RWPE2 (cell line): Measurements from ENCODE around the gene ACAT2.
"Not testable (repeated sequence)": the region's sequence is repeated elsewhere in the genome, so short reads cannot be mapped to it uniquely, and the experiment has no call there.

ENCODE experiments used
- ATAC-seq: fragments of 200-7000 bp; cut with Tn5 transposase; 3 replicates; pipeline ENCODE4 v1.9.1; 2021; ENCODE audit warnings: low read depth
- DNase-seq: peaks from one replicate; pipeline ENCODE4 v3.0.0-alpha.2; 2020; ENCODE audit warnings: low spot score
- H3K27ac ChIP-seq: fragments of 450-650 bp; 2 replicates; pipeline ENCODE4 v1.5.1; 2017; ENCODE audit warnings: mild to moderate bottlenecking; ENCODE audit not compliant: poor library complexity, severe bottlenecking
- H3K27me3 ChIP-seq: fragments of 250-450 bp; sonication (Bioruptor Pico); 2 replicates; pipeline ENCODE4 v1.5.1; 2021; ENCODE audit warnings: mild to moderate bottlenecking, moderate library complexity; ENCODE audit not compliant: insufficient read depth, poor library complexity, severe bottlenecking
- H3K36me3 ChIP-seq: fragments of 250-450 bp; sonication (Bioruptor Pico); 2 replicates; pipeline ENCODE4 v1.5.1; 2020; ENCODE audit warnings: low read depth, mild to moderate bottlenecking, moderate library complexity
- H3K4me1 ChIP-seq: fragments of 250-450 bp; sonication (Bioruptor Pico); 2 replicates; pipeline ENCODE4 v1.5.1; 2021; ENCODE audit warnings: mild to moderate bottlenecking, moderate library complexity; ENCODE audit not compliant: insufficient read depth, poor library complexity, severe bottlenecking
- H3K4me3 ChIP-seq: fragments of 250-450 bp; sonication (Bioruptor Pico); 2 replicates; pipeline ENCODE4 v1.5.1; 2021; ENCODE audit warnings: mild to moderate bottlenecking, moderate library complexity; ENCODE audit not compliant: severe bottlenecking
- H3K9me3 ChIP-seq: fragments of 250-450 bp; sonication (Bioruptor Pico); 2 replicates; pipeline ENCODE4 v1.5.1; 2021; ENCODE audit warnings: mild to moderate bottlenecking, moderate library complexity; ENCODE audit not compliant: severe bottlenecking
- CTCF ChIP-seq: fragments of 450-650 bp; IDR thresholded peaks from one replicate; pipeline ENCODE4 v1.5.1; 2017; ENCODE audit warnings: mild to moderate bottlenecking, moderate library complexity; ENCODE audit not compliant: poor library complexity, severe bottlenecking

The ACAT2 gene

DNA sequence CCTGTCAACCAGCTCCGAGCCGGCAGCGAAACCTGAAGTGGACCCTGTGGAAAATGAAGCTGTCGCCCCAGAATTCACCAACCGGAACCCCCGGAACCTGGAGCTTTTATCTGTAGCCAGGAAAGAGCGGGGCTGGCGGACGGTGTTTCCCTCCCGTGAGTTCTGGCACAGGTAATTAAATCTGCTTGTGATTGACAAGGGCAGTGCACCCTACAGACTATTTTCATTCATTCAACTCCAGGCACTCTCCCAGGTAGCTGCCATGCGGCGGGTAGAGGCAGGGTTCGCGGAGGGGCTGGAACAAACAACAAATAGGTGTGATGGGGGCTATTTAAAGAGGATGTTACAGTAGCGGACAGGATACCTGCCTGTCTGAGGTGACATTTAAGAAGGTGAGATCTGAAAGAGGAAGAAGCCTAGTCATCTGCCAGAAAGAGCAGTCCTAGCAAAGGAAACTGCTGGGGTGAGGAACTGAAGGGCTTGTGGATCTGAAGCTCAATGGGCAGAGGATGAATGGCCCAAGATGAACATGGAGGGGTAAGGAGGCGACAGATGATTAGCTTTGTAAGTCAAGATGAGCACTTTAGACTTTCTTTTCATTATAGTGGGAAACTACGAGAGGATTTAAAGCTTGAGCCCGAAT lies 29.2 kb downstream of the ACAT2 start:
- peak overlapping the region; percentile 56 for H3K4me3 ChIP-seq
- H3K27me3 ChIP-seq = no peaks in the 10 kb centered on the region
- DNase-seq (no peak), ATAC-seq (no peak)
- no peaks in the 10 kb centered on the region for H3K9me3 ChIP-seq
- no peak for TF ChIP-seq CTCF
- peaks cover 76% of the 10 kb centered on the region for H3K36me3 ChIP-seq
- peaks cover 6% of the 10 kb centered on the region for H3K4me1 ChIP-seq
- peak overlapping the region; percentile 69 for H3K27ac ChIP-seq

GRCh38 chr6:159794976-159795375 lies 33.1 kb downstream of the ACAT2 start:
- ATAC-seq, DNase-seq, H3K4me3 ChIP-seq, H3K27ac ChIP-seq, H3K27me3 ChIP-seq, H3K9me3 ChIP-seq, H3K4me1 ChIP-seq: not testable (repeated sequence)
- H3K36me3 ChIP-seq = peaks cover 83% of the 10 kb centered on the region

GRCh38 chr6:159797554-159797953 lies 35.7 kb downstream of the ACAT2 start:
- no peaks in the 10 kb centered on the region for H3K9me3 ChIP-seq
- no peaks in the 10 kb centered on the region for H3K27me3 ChIP-seq
- H3K36me3 ChIP-seq = peaks cover 67% of the 10 kb centered on the region
- DNase-seq (no peak), ATAC-seq (no peak)
- no peak overlapping the region for H3K4me3 ChIP-seq
- H3K4me1 ChIP-seq = no peaks in the 10 kb centered on the region
- no peak overlapping the region for H3K27ac ChIP-seq
- no peak for TF ChIP-seq CTCF

GRCh38 chr6:159800141-159800865 lies 38.5 kb downstream of the ACAT2 start, which contains the start of gene PNLDC1:
PNLDC1 (plus strand) TSS chr6:159800276; CDS start chr6:159800308, 32 bp downstream.
- Histone ChIP-seq H3K4me1 (no peaks in the 10 kb centered on the region), H3K36me3 (peaks cover 40% of the 10 kb centered on the region), H3K27me3 (no peaks in the 10 kb centered on the region), H3K4me3 (peak within 1 kb of the TSS; percentile 48), H3K27ac (no peak within 1 kb of the TSS), H3K9me3 (no peaks in the 10 kb centered on the region)
- TF ChIP-seq CTCF = no peak
- no peak for DNase-seq
- ATAC-seq = peak; percentile 85

DNA sequence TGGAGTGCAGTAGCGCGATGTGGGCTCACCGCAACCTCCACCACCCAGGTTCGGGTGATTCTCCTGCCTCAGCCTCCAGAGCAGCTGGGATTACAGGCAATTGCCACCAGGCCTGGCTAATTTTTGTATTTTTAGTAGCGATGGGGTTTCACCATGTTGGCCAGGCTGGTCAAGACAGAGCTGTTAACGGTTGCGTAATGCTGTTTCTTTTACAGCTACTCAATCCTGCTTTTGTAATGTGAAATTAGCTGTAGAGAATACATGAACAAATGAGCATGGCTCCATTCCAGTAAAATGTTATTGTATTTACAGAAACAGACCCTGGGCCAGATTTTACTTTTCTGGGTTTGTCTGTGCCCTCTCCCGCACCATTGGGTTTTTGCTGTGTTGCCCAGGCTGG lies 40.1 kb downstream of the ACAT2 start:
- H3K27me3 ChIP-seq = no peaks in the 10 kb centered on the region
- TF ChIP-seq CTCF = no peak
- H3K4me1 ChIP-seq = no peaks in the 10 kb centered on the region
- H3K27ac ChIP-seq = no peak overlapping the region
- H3K36me3 ChIP-seq = peaks cover 36% of the 10 kb centered on the region
- H3K4me3 ChIP-seq = no peak overlapping the region
- no peak for DNase-seq
- no peaks in the 10 kb centered on the region for H3K9me3 ChIP-seq
- ATAC-seq = no peak
